ENCODE measurements around the gene BSN. TPM values are rescaled to one million over a fixed set of nuclear protein-coding genes. Genes with fewer than 3 reads are reported as not detected.
A peak's percentile ranks its signal among the peaks of the same experiment; 100 is the strongest.

BSN gene
- total and polyA plus RNA-seq, 2 donors (not counting 3 experiments of a cell fraction or from before 2014, with no cell fraction given) = 0.04 to 0.27 TPM

DNA sequence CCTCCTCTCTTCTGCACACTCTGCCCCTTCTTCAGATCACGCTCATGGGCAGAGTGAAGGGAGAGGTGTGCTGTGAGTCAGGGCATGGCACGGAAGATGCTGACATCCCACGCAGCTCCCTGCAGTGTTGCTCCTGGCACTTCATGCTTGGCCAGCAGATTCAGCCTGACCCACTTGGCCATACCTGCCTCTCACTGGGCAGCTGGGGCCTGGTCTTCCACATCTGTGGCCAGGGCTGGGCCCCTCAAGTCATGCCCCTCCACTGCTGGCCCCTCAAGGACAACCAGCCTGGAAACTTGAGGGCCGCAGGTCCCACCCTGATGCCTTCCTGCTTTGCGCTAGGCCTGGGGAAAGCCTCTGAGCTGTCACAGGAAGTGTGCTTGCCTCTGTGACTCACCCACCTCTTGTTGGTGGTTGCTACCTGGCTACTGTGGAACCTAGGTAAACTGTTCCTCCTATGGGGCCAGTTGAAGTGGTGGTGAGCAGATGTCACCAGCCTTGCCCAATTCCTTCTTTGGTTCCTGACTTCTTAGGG is 48.7 kb downstream of the BSN start:
- H3K4me3 ChIP-seq (replicated peaks in 1 of 3; ENCODE audit: insufficient read depth in 1 of 3, low read depth in 1 of 3, low read length in 3 of 3) = no peak overlapping the region
- H4K20me1 ChIP-seq (replicated peaks; ENCODE audit: control insufficient read depth, extremely low read depth, insufficient read depth, low read length) = no peaks in the 10 kb centered on the region
- H3K9me1 ChIP-seq (replicated peaks; ENCODE audit: control insufficient read depth, extremely low read depth, insufficient read depth, low read length) = no peaks in the 10 kb centered on the region
- H3K9ac ChIP-seq (replicated peaks; ENCODE audit: extremely low read depth, insufficient read depth, low read length) = no peak overlapping the region
- DNase-seq (ENCODE audit: low read depth, low spot score) (no peak), FAIRE-seq (peak; percentile 24)
- POLR2A ChIA-PET = no interaction called here
- dilution Hi-C loops (cut with MboI; ENCODE audit: extremely low pct_ligation_motif_present, low sequenced_read_pairs) = no loop called here
- H3K4me1 ChIP-seq (ENCODE audit: control insufficient read depth, extremely low read depth, insufficient read depth, low read length) = no peaks in the 10 kb centered on the region
- H3K79me2 ChIP-seq (ENCODE audit: control insufficient read depth, insufficient read depth, low read length) = no peaks in the 10 kb centered on the region
- CTCF ChIA-PET = interaction anchor here (0.7 kb wide), 1 partner anchor 43 kb away, joined by 3 read pairs; no protein-coding TSS in a partner anchor
- no peak overlapping the region for H3K27ac ChIP-seq (ENCODE audit: insufficient read depth, low read depth, low read length)
- H3K36me3 ChIP-seq (ENCODE audit: control insufficient read depth in 2 of 2, extremely low read depth in 1 of 2, insufficient read depth in 2 of 2, low read length in 2 of 2) = no peaks in the 10 kb centered on the region
- intact Hi-C loops (cut with micrococcal nuclease) = no loop called here
- no peak overlapping the region for H2AFZ ChIP-seq (ENCODE audit: low read depth, low read length)
- TF ChIP-seq FOS (IDR thresholded peaks at IDR 0.05; ENCODE audit: borderline replicate concordance, insufficient read depth, low read length) (no peak), EZH2 (IDR thresholded peaks at IDR 0.05; ENCODE audit: borderline replicate concordance, low read depth, low read length, severe bottlenecking) (no peak), MYC (IDR thresholded peaks at IDR 0.05; ENCODE audit: low read depth, low read length) (no peak), GATA2 (IDR thresholded peaks at IDR 0.05; ENCODE audit: insufficient read depth, insufficient read length, low read depth, low read length) (no peak)
- TF ChIP-seq, protein P1, sequence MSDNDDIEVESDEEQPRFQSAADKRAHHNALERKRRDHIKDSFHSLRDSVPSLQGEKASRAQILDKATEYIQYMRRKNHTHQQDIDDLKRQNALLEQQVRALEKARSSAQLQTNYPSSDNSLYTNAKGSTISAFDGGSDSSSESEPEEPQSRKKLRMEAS (IDR thresholded peaks at IDR 0.05; ENCODE audit: insufficient read depth, insufficient read length) = no peak
- TF ChIP-seq, protein P2, sequence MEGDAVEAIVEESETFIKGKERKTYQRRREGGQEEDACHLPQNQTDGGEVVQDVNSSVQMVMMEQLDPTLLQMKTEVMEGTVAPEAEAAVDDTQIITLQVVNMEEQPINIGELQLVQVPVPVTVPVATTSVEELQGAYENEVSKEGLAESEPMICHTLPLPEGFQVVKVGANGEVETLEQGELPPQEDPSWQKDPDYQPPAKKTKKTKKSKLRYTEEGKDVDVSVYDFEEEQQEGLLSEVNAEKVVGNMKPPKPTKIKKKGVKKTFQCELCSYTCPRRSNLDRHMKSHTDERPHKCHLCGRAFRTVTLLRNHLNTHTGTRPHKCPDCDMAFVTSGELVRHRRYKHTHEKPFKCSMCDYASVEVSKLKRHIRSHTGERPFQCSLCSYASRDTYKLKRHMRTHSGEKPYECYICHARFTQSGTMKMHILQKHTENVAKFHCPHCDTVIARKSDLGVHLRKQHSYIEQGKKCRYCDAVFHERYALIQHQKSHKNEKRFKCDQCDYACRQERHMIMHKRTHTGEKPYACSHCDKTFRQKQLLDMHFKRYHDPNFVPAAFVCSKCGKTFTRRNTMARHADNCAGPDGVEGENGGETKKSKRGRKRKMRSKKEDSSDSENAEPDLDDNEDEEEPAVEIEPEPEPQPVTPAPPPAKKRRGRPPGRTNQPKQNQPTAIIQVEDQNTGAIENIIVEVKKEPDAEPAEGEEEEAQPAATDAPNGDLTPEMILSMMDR (IDR thresholded peaks at IDR 0.05; ENCODE audit: extremely low read depth in 1 of 2, insufficient read depth in 1 of 2, low read depth in 1 of 2, low read length in 2 of 2) = no peak
- H3K4me2 ChIP-seq (ENCODE audit: insufficient read depth, low read length) = no peak overlapping the region
- BruUV-seq (replicated peaks) = no TSS peak
- no peaks in the 10 kb centered on the region for H3K27me3 ChIP-seq (ENCODE audit: control insufficient read depth in 2 of 2, insufficient read depth in 2 of 2, low read length in 2 of 2)
- H3K9me3 ChIP-seq (replicated peaks; ENCODE audit: control insufficient read depth, insufficient read depth, low read length) = no peaks in the 10 kb centered on the region

Data from endothelial cell of umbilical vein (primary cell).